ENCODE results near the gene C6orf132. TPM values are rescaled to one million over a fixed set of nuclear protein-coding genes. Genes with fewer than 3 reads are reported as not detected.

C6orf132 gene
- total RNA-seq, 1 donor from 2014 or later = 5.3 TPM

DNA sequence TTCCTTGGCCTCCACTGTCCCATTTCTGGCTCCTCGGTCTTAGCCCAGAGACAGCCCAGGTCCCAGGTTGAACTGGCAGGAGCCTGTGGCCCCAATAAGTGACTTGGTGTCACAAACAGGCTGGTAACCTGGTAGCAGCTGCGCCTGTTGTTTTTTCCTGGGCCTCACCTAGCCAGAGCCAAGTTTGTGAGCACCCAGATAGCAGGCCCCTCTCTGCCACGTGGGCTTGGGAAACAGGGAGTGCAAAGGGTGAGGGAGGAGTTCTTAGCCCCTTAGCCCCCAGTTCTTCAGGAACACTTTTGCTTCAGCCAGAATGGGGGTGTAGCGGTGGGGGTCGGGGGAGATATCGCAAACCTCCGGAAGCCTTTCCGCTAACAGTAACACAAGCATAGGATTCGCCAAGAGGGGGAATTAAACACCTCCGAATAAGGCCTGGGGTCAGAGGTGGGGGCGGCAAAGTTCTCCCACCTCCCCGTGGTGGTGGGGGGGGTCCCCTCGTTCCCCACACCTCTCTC, 760 bp downstream of the C6orf132 start:
- Histone ChIP-seq H3K4me1 (ENCODE audit: insufficient read depth, low read length) (peaks cover 41% of the 10 kb centered on the region), H3K27ac (ENCODE audit: low read depth, low read length) (peak overlapping the region; percentile 93), H3K4me2 (ENCODE audit: low read length) (peak overlapping the region; percentile 94), H3K79me2 (ENCODE audit: insufficient read depth, low read length) (peaks cover 36% of the 10 kb centered on the region), H3K36me3 (ENCODE audit: insufficient read depth, low read length) (no peaks in the 10 kb centered on the region), H3K9ac (ENCODE audit: low read length) (peak overlapping the region; percentile 91), H3K4me3 (ENCODE audit: insufficient read depth, low read depth, low read length) (peak overlapping the region; percentile 69), H4K20me1 (ENCODE audit: insufficient read depth, low read length) (no peaks in the 10 kb centered on the region), H2AFZ (ENCODE audit: low read depth, low read length) (peak overlapping the region; percentile 34), H3K27me3 (ENCODE audit: insufficient read depth, low read length) (no peaks in the 10 kb centered on the region), H3K9me3 (ENCODE audit: insufficient read depth, low read depth, low read length) (no peaks in the 10 kb centered on the region)
- Mint-ChIP-seq H3K36me3 (ENCODE audit: low read depth, unreplicated experiment) (no peaks in the 10 kb centered on the region), H3K4me3 (ENCODE audit: unreplicated experiment) (peak overlapping the region; percentile 75), H3K27me3 (ENCODE audit: low read depth, unreplicated experiment) (peaks cover 3% of the 10 kb centered on the region), H3K4me1 (ENCODE audit: low read depth, unreplicated experiment) (peaks cover 27% of the 10 kb centered on the region), H3K9me3 (ENCODE audit: unreplicated experiment) (no peaks in the 10 kb centered on the region), H3K27ac (ENCODE audit: unreplicated experiment) (peak overlapping the region; percentile 34)
- no peak for FAIRE-seq
- no peak for DNase-seq (ENCODE audit: low read depth)
- TF ChIP-seq, protein P1, sequence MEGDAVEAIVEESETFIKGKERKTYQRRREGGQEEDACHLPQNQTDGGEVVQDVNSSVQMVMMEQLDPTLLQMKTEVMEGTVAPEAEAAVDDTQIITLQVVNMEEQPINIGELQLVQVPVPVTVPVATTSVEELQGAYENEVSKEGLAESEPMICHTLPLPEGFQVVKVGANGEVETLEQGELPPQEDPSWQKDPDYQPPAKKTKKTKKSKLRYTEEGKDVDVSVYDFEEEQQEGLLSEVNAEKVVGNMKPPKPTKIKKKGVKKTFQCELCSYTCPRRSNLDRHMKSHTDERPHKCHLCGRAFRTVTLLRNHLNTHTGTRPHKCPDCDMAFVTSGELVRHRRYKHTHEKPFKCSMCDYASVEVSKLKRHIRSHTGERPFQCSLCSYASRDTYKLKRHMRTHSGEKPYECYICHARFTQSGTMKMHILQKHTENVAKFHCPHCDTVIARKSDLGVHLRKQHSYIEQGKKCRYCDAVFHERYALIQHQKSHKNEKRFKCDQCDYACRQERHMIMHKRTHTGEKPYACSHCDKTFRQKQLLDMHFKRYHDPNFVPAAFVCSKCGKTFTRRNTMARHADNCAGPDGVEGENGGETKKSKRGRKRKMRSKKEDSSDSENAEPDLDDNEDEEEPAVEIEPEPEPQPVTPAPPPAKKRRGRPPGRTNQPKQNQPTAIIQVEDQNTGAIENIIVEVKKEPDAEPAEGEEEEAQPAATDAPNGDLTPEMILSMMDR (IDR thresholded peaks at IDR 0.05; ENCODE audit: insufficient read depth, low read depth, low read length) = no peak
- no peak for TF ChIP-seq EZH2 (IDR thresholded peaks at IDR 0.05; ENCODE audit: insufficient read depth, low read length)

DNA sequence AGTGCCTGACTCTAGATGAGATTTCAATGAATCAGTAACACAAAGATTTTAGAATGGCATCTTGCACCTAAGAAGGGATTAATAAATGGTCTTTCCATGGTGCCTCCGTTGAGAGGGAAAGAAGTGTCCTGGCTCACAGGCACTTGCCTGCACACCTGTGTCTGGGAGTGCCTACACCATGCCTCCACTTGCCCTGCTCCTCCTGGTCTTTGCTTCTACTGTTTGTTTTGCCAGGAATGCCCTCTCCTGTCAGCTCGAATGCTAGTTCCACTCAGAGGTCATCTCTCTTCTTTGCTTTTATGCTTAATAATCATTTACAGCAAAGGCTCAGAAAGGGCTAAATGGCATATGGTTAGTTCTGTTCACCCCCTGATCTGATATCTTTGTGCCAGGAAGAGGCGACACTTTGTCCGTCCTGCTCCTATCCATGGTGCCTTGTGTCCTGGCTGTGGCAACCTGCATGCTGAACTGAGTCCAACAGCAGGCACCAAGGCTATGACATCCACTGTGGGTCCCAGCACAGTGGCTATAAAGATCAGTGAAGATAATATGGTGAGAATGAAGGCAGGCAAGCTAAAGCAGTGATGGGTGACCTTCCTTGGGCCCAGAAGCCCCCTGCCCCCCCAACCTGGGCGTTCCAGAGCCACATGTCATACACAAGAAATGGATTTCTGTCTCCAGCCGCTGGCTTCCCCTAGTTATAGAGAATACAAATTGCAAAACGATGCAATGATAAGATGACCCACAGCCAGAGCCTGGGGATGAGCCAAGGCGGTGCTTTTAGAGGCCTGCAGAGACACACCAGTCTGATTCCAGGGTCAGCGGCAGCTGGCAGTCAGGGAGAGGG, 1.4 kb downstream of the C6orf132 start:
- TF ChIP-seq, protein P1 (IDR thresholded peaks at IDR 0.05; ENCODE audit: insufficient read depth, low read depth, low read length) = no peak
- no peak for TF ChIP-seq EZH2 (IDR thresholded peaks at IDR 0.05; ENCODE audit: insufficient read depth, low read length)
- H3K27me3 Mint-ChIP-seq (ENCODE audit: low read depth, unreplicated experiment) = peaks cover 3% of the 10 kb centered on the region
- no peaks in the 10 kb centered on the region for H3K36me3 Mint-ChIP-seq (ENCODE audit: low read depth, unreplicated experiment)
- H3K79me2 ChIP-seq (ENCODE audit: insufficient read depth, low read length) = peaks cover 36% of the 10 kb centered on the region
- H3K27me3 ChIP-seq (ENCODE audit: insufficient read depth, low read length) = no peaks in the 10 kb centered on the region
- H3K9ac ChIP-seq (ENCODE audit: low read length) = peak overlapping the region; percentile 91
- H4K20me1 ChIP-seq (ENCODE audit: insufficient read depth, low read length) = no peaks in the 10 kb centered on the region
- peaks cover 48% of the 10 kb centered on the region for H3K4me1 ChIP-seq (ENCODE audit: insufficient read depth, low read length)
- H3K27ac Mint-ChIP-seq (ENCODE audit: unreplicated experiment) = peak overlapping the region; percentile 34
- peak overlapping the region; percentile 94 for H3K4me2 ChIP-seq (ENCODE audit: low read length)
- H3K27ac ChIP-seq (ENCODE audit: low read depth, low read length) = peak overlapping the region; percentile 93
- H3K9me3 ChIP-seq (ENCODE audit: insufficient read depth, low read depth, low read length) = no peaks in the 10 kb centered on the region
- peaks cover 34% of the 10 kb centered on the region for H3K4me1 Mint-ChIP-seq (ENCODE audit: low read depth, unreplicated experiment)
- peak overlapping the region; percentile 75 for H3K4me3 Mint-ChIP-seq (ENCODE audit: unreplicated experiment)
- FAIRE-seq = no peak
- peak overlapping the region; percentile 69 for H3K4me3 ChIP-seq (ENCODE audit: insufficient read depth, low read depth, low read length)
- no peaks in the 10 kb centered on the region for H3K9me3 Mint-ChIP-seq (ENCODE audit: unreplicated experiment)
- no peaks in the 10 kb centered on the region for H3K36me3 ChIP-seq (ENCODE audit: insufficient read depth, low read length)
- no peak overlapping the region for H2AFZ ChIP-seq (ENCODE audit: low read depth, low read length)
- no peak for DNase-seq (ENCODE audit: low read depth)

All from astrocyte (in vitro differentiated cells and primary cell).